ENCODE data around the gene IL1F10. TPM values are rescaled to one million over a fixed set of nuclear protein-coding genes. Genes with fewer than 3 reads are reported as not detected.

The IL1F10 gene
- total and polyA plus RNA-seq, 2 donors (not counting 3 experiments of a cell fraction or from before 2014, with no cell fraction given), result not detected

DNA sequence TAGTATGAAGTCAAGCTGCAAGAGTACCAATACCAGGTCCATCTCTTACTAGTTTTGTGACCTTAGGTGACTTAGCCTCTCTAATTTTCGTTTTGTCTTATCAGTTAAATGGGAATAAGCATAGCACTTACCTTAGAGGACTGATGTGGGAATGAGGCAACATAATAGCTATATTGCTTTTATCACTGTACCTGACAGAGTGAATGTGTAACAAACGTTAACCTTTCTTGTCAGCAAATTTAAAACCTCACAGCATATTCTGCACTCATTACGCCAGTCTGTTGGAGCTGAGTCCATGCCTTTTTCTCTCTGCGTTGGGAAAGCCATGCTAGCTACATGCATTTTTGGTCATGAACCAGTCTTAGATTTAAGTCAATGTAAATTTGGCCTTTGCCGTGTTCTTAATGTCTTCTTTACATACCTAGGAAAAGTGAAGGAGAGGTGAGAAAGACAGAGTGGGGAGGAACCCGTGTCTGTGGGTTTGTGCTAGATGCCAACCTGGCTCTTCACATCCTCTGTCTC is 15.3 kb upstream of the IL1F10 start, which contains the start of gene IL36B:
Gene IL36B (minus strand): TSS at position 472 of the 522 bp plus-strand sequence.
- H3K27ac ChIP-seq (ENCODE audit: insufficient read depth, low read depth, low read length), result no peak within 1 kb of the TSS
- no peaks in the 10 kb centered on the region for H4K20me1 ChIP-seq (replicated peaks; ENCODE audit: control insufficient read depth, extremely low read depth, insufficient read depth, low read length)
- FAIRE-seq, result no peak
- dilution Hi-C loops (cut with MboI; ENCODE audit: extremely low pct_ligation_motif_present, low sequenced_read_pairs) (no loop called here), intact Hi-C loops (cut with micrococcal nuclease) (no loop called here)
- no peaks in the 10 kb centered on the region for H3K27me3 ChIP-seq (ENCODE audit: control insufficient read depth in 2 of 2, insufficient read depth in 2 of 2, low read length in 2 of 2)
- H3K4me3 ChIP-seq (replicated peaks in 1 of 3; ENCODE audit: insufficient read depth in 1 of 3, low read depth in 1 of 3, low read length in 3 of 3), result no peak within 1 kb of the TSS
- H3K36me3 ChIP-seq (ENCODE audit: control insufficient read depth in 2 of 2, extremely low read depth in 1 of 2, insufficient read depth in 2 of 2, low read length in 2 of 2), result no peaks in the 10 kb centered on the region
- no peaks in the 10 kb centered on the region for H3K4me1 ChIP-seq (ENCODE audit: control insufficient read depth, extremely low read depth, insufficient read depth, low read length)
- DNase-seq (ENCODE audit: low read depth, low spot score), result no peak
- H3K79me2 ChIP-seq (ENCODE audit: control insufficient read depth, insufficient read depth, low read length), result no peaks in the 10 kb centered on the region
- no TSS peak for BruUV-seq (replicated peaks)
- TF ChIP-seq, protein P1, sequence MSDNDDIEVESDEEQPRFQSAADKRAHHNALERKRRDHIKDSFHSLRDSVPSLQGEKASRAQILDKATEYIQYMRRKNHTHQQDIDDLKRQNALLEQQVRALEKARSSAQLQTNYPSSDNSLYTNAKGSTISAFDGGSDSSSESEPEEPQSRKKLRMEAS (IDR thresholded peaks at IDR 0.05; ENCODE audit: insufficient read depth, insufficient read length), result no peak
- TF ChIP-seq MYC (IDR thresholded peaks at IDR 0.05; ENCODE audit: low read depth, low read length), result no peak
- no peak for TF ChIP-seq JUN (IDR thresholded peaks at IDR 0.05; ENCODE audit: borderline replicate concordance, insufficient read depth, insufficient read length, low read depth)
- TF ChIP-seq FOS (IDR thresholded peaks at IDR 0.05; ENCODE audit: borderline replicate concordance, insufficient read depth, low read length), result no peak
- no peak for TF ChIP-seq EZH2 (IDR thresholded peaks at IDR 0.05; ENCODE audit: borderline replicate concordance, low read depth, low read length, severe bottlenecking)
- TF ChIP-seq, protein P2, sequence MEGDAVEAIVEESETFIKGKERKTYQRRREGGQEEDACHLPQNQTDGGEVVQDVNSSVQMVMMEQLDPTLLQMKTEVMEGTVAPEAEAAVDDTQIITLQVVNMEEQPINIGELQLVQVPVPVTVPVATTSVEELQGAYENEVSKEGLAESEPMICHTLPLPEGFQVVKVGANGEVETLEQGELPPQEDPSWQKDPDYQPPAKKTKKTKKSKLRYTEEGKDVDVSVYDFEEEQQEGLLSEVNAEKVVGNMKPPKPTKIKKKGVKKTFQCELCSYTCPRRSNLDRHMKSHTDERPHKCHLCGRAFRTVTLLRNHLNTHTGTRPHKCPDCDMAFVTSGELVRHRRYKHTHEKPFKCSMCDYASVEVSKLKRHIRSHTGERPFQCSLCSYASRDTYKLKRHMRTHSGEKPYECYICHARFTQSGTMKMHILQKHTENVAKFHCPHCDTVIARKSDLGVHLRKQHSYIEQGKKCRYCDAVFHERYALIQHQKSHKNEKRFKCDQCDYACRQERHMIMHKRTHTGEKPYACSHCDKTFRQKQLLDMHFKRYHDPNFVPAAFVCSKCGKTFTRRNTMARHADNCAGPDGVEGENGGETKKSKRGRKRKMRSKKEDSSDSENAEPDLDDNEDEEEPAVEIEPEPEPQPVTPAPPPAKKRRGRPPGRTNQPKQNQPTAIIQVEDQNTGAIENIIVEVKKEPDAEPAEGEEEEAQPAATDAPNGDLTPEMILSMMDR (IDR thresholded peaks at IDR 0.05; ENCODE audit: extremely low read depth in 1 of 2, insufficient read depth in 1 of 2, low read depth in 1 of 2, low read length in 2 of 2), result no peak
- TF ChIP-seq GATA2 (IDR thresholded peaks at IDR 0.05; ENCODE audit: insufficient read depth, insufficient read length, low read depth, low read length), result no peak
- TF ChIP-seq POLR2AphosphoS5 (IDR thresholded peaks at IDR 0.05; ENCODE audit: insufficient read depth, low read depth, low read length), result no peak
- TF ChIP-seq POLR2A (IDR thresholded peaks at IDR 0.05; ENCODE audit: low read depth, low read length), result no peak
- no peak within 1 kb of the TSS for H3K4me2 ChIP-seq (ENCODE audit: insufficient read depth, low read length)
- ChIA-PET CTCF (no interaction called here), POLR2A (no interaction called here)
- H3K9ac ChIP-seq (replicated peaks; ENCODE audit: extremely low read depth, insufficient read depth, low read length), result no peak within 1 kb of the TSS
- H2AFZ ChIP-seq (ENCODE audit: low read depth, low read length), result no peak within 1 kb of the TSS
- no peaks in the 10 kb centered on the region for H3K9me3 ChIP-seq (replicated peaks; ENCODE audit: control insufficient read depth, insufficient read depth, low read length)
- H3K9me1 ChIP-seq (replicated peaks; ENCODE audit: control insufficient read depth, extremely low read depth, insufficient read depth, low read length), result no peaks in the 10 kb centered on the region

All from endothelial cell of umbilical vein (primary cell).